Suprapubic skin (tissue), 4 donors: Measurements from ENCODE around the gene LRP1B. TPM values are rescaled to one million over a fixed set of nuclear protein-coding genes. Genes with fewer than 3 reads are reported as not detected.
"Not testable (repeated sequence)": the region's sequence is repeated elsewhere in the genome, so short reads cannot be mapped to it uniquely, and the experiment has no call there.

ENCODE experiments used
- DNase-seq, 2 donors: peaks; one replicate each; pipeline ENCODE4 v3.0.0-alpha.2; 2019; ENCODE audit warnings: low spot score in 2 of 2
- H3K27ac ChIP-seq: fragments of 200-600 bp; sonication (generic); one replicate; pipeline ENCODE4 v1.5.1; 2019
- H3K27me3 ChIP-seq: fragments of 200-600 bp; sonication (generic); one replicate; pipeline ENCODE4 v1.5.1; 2019
- H3K36me3 ChIP-seq: fragments of 200-600 bp; sonication (generic); one replicate; pipeline ENCODE4 v1.5.1; 2019
- H3K4me1 ChIP-seq: fragments of 200-600 bp; sonication (generic); one replicate; pipeline ENCODE4 v1.5.1; 2019
- H3K4me3 ChIP-seq: fragments of 200-600 bp; sonication (generic); one replicate; pipeline ENCODE4 v1.5.1; 2019; ENCODE audit warnings: mild to moderate bottlenecking
- H3K9me3 ChIP-seq: fragments of 200-600 bp; sonication (generic); one replicate; pipeline ENCODE4 v1.5.1; 2019
- CTCF ChIP-seq, 2 donors: fragments of 200-600 bp in 1 of 2; fragments of 450-650 bp in 1 of 2; sonication (generic) in 1 of 2; IDR thresholded peaks; one replicate each; pipeline ENCODE4 v1.5.1; 2016 to 2019; ENCODE audit warnings: antibody characterized with exemption in 2 of 2, mild to moderate bottlenecking in 1 of 2, moderate library complexity in 1 of 2
- EP300 ChIP-seq: sonication (generic); formaldehyde crosslinking; IDR thresholded peaks from one replicate; pipeline ENCODE4 v1.6.1; 2017; ENCODE audit warnings: antibody characterized with exemption
- POLR2A ChIP-seq, 2 donors: fragments of 450-650 bp; IDR thresholded peaks; one replicate each; pipeline ENCODE4 v1.6.1; 2017; ENCODE audit warnings: antibody characterized with exemption in 2 of 2, mild to moderate bottlenecking in 2 of 2, moderate library complexity in 2 of 2
- POLR2AphosphoS5 ChIP-seq, 3 donors: sonication (generic); formaldehyde crosslinking; IDR thresholded peaks; one replicate each; pipeline ENCODE4 v1.6.1; 2017; ENCODE audit warnings: antibody characterized with exemption in 3 of 3
- WGBS: methylation state at CpG from one replicate; pipeline ENCODE4 v1.1.5; 2018; 5-methylcytosine and 5-hydroxymethylcytosine counted together
- total RNA-seq, 4 donors: library from RNA; depleted of rRNA; stranded (reverse); fragments of >200 nt; gene quantifications; one replicate each; pipeline ENCODE4 v1.1.0, GENCODE V29; 2016

Gene LRP1B
- total RNA-seq, 4 donors from 2014 or later = 0.11 to 2.7 (median 1.3) TPM

- 83% methylated on average over 1 of the region's 1 CpG for WGBS
These were observed 1158.1 kb downstream of the LRP1B start for GRCh38 chr2:140972724-140973123.

GRCh38 chr2:140964324-140964723 lies 1166.5 kb downstream of the LRP1B start:
- H3K27ac ChIP-seq, DNase-seq, H3K9me3 ChIP-seq, H3K36me3 ChIP-seq, H3K4me3 ChIP-seq, H3K27me3 ChIP-seq, H3K4me1 ChIP-seq: not testable (repeated sequence)
- WGBS = 89% methylated on average over 9 of the region's 11 CpGs

More at GRCh38 chr2:140972724-140973123, 1158.1 kb downstream of the LRP1B start:
- Histone ChIP-seq H3K36me3 (no peaks in the 10 kb centered on the region), H3K27ac (no peak overlapping the region), H3K27me3 (no peaks in the 10 kb centered on the region), H3K9me3 (no peaks in the 10 kb centered on the region), H3K4me3 (no peak overlapping the region), H3K4me1 (no peaks in the 10 kb centered on the region)
- no peak for DNase-seq
- TF ChIP-seq CTCF (IDR thresholded peaks at IDR 0.05) (no peak), POLR2A (IDR thresholded peaks at IDR 0.05) (no peak), POLR2AphosphoS5 (IDR thresholded peaks at IDR 0.05) (no peak), EP300 (no peak)

GRCh38 chr2:140949932-140950331 lies 1180.9 kb downstream of the LRP1B start:
- H3K36me3 ChIP-seq = no peaks in the 10 kb centered on the region
- WGBS = 79% methylated on average over 1 of the region's 1 CpG
- H3K27me3 ChIP-seq = no peaks in the 10 kb centered on the region
- H3K27ac ChIP-seq = no peak overlapping the region
- DNase-seq = no peak
- no peak overlapping the region for H3K4me3 ChIP-seq
- no peaks in the 10 kb centered on the region for H3K9me3 ChIP-seq
- no peaks in the 10 kb centered on the region for H3K4me1 ChIP-seq
- TF ChIP-seq EP300 = no peak

- Histone ChIP-seq H3K9me3 (no peaks in the 10 kb centered on the region), H3K27me3 (no peaks in the 10 kb centered on the region), H3K36me3 (no peaks in the 10 kb centered on the region), H3K4me1 (no peaks in the 10 kb centered on the region), H3K4me3 (no peak overlapping the region), H3K27ac (no peak overlapping the region)
- DNase-seq = no peak
- 72% methylated on average over 4 of the region's 4 CpGs for WGBS
- no peak for TF ChIP-seq CTCF (IDR thresholded peaks at IDR 0.05)
These were observed 1183.6 kb downstream of the LRP1B start for GRCh38 chr2:140947236-140947635.

- no peaks in the 10 kb centered on the region for H3K27me3 ChIP-seq
- no peaks in the 10 kb centered on the region for H3K9me3 ChIP-seq
- no peak for DNase-seq
- no peaks in the 10 kb centered on the region for H3K4me1 ChIP-seq
- H3K27ac ChIP-seq = no peak overlapping the region
- no peak for TF ChIP-seq POLR2AphosphoS5 (IDR thresholded peaks at IDR 0.05)
- no peak for TF ChIP-seq CTCF (IDR thresholded peaks at IDR 0.05)
- no peak for TF ChIP-seq EP300
- TF ChIP-seq POLR2A (IDR thresholded peaks at IDR 0.05) = no peak
- no peak overlapping the region for H3K4me3 ChIP-seq
- H3K36me3 ChIP-seq = no peaks in the 10 kb centered on the region
These were observed 1186.9 kb downstream of the LRP1B start for GRCh38 chr2:140943867-140944266.

- DNase-seq = no peak
- Histone ChIP-seq H3K27me3 (no peaks in the 10 kb centered on the region), H3K9me3 (no peaks in the 10 kb centered on the region), H3K4me3 (no peak overlapping the region), H3K36me3 (no peaks in the 10 kb centered on the region), H3K4me1 (no peaks in the 10 kb centered on the region), H3K27ac (no peak overlapping the region)
- no peak for TF ChIP-seq POLR2AphosphoS5 (IDR thresholded peaks at IDR 0.05)
- no peak for TF ChIP-seq EP300
- no peak for TF ChIP-seq POLR2A (IDR thresholded peaks at IDR 0.05)
- no peak for TF ChIP-seq CTCF (IDR thresholded peaks at IDR 0.05)
- 76% methylated on average over 2 of the region's 2 CpGs for WGBS
These were observed 1188.5 kb downstream of the LRP1B start for GRCh38 chr2:140942284-140942683.
